C4-2B (cell line): ENCODE data around the gene KLF11.

ENCODE experiments used
- ZFX ChIP-seq: fragments of 450-650 bp; IDR thresholded peaks from 2 replicates; pipeline ENCODE4 v1.6.1; 2017
- TF ChIP-seq, protein P1 (sequence below): fragments of 450-650 bp; conservative IDR thresholded peaks from 2 replicates; pipeline ENCODE4 v1.5.1; 2017; ENCODE audit warnings: mild to moderate bottlenecking

DNA sequence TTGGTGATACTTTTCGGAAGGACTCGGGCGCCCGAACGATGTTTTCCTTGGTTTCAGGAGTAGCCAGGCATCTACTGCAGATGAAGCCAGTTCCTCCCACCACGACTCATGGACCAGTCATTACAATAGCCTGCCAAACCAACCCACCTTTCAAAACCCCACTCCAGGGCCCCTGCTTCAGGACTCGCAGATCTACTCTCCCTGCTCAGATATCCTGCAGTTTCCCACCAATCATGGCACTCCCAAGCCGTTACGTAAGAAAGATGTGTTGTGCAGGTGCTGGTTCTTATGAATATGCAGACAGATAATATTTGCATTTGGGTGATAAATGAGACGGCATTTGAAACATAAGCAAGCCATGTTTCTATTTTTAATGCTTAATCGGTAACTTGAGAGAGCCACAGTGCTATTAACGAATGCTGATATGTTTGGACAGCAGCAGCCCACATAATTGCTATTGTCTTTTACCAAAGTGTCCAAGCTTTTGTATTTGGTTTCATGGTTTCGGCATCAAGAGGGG lies 40.4 kb downstream of the KLF11 start:
- TF ChIP-seq, protein P1, sequence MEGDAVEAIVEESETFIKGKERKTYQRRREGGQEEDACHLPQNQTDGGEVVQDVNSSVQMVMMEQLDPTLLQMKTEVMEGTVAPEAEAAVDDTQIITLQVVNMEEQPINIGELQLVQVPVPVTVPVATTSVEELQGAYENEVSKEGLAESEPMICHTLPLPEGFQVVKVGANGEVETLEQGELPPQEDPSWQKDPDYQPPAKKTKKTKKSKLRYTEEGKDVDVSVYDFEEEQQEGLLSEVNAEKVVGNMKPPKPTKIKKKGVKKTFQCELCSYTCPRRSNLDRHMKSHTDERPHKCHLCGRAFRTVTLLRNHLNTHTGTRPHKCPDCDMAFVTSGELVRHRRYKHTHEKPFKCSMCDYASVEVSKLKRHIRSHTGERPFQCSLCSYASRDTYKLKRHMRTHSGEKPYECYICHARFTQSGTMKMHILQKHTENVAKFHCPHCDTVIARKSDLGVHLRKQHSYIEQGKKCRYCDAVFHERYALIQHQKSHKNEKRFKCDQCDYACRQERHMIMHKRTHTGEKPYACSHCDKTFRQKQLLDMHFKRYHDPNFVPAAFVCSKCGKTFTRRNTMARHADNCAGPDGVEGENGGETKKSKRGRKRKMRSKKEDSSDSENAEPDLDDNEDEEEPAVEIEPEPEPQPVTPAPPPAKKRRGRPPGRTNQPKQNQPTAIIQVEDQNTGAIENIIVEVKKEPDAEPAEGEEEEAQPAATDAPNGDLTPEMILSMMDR, result no peak
- no peak for TF ChIP-seq ZFX
